Measurements from ENCODE around the gene MAPK6. TPM values are rescaled to one million over a fixed set of nuclear protein-coding genes. Genes with fewer than 3 reads are reported as not detected.

MAPK6 gene
- total RNA-seq, 4 donors from 2014 or later, result 50.0 to 87.1 (median 69.2) TPM

DNA sequence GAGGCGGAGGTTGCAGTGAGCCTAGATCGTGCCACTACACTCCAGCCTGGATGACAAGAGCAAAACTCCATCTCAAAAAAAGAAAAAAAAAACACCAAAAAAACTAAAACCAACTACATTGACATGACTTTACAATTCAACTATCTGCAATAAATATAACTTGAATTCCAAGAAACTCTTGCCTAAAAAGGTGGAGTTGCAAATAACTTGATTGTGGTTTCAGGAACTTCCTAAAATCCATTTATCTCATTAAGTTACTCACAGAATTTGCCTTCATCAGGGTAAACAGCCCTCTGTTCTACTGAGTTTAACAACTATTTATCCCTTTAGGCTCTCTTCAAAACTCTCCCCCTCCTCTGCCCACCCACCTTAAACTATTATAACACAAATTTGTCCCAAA lies 2.7 kb upstream of the MAPK6 start:
- Histone ChIP-seq H3K4me1 (peaks cover 33% of the 10 kb centered on the region), H3K27ac (no peak overlapping the region), H3K9me3 (no peaks in the 10 kb centered on the region), H3K27me3 (no peaks in the 10 kb centered on the region), H3K36me3 (no peaks in the 10 kb centered on the region), H3K4me3 (no peak overlapping the region)
- WGBS, result 94% methylated on average over 2 of the region's 2 CpGs
- TF ChIP-seq POLR2AphosphoS5 (IDR thresholded peaks at IDR 0.05) (no peak), CTCF (IDR thresholded peaks at IDR 0.05) (no peak), EP300 (IDR thresholded peaks at IDR 0.05) (no peak), POLR2A (IDR thresholded peaks at IDR 0.05) (no peak)
- no peak for DNase-seq (ENCODE audit: low spot score in 2 of 2)

DNA sequence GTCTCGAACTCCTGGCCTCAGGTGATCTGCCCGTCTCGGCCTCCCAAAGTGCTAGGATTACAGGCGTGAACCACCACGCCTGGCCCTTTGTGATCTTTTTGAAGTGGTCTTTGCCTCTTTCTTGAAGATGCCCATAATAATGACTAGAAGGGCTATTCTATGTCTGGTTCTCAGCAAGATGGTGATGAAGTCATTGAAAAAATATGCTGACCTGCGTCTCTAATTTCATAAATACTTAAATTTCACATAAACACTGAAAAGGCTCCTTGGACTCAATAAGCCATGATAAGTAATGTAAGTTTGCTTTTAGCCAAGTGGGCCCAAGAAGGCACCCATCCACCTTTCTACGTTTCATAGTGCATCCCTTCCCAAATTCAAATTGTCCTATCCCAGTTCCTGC lies 775 bp upstream of the MAPK6 start:
- Histone ChIP-seq H3K9me3 (no peaks in the 10 kb centered on the region), H3K36me3 (no peaks in the 10 kb centered on the region), H3K4me3 (peak overlapping the region; percentile 62), H3K27me3 (no peaks in the 10 kb centered on the region), H3K4me1 (peaks cover 36% of the 10 kb centered on the region), H3K27ac (peak overlapping the region; percentile 96)
- WGBS, result 94% methylated on average over 7 of the region's 7 CpGs
- TF ChIP-seq EP300 (IDR thresholded peaks at IDR 0.05), result no peak
- no peak for TF ChIP-seq CTCF (IDR thresholded peaks at IDR 0.05)
- no peak for TF ChIP-seq POLR2A (IDR thresholded peaks at IDR 0.05)
- no peak for TF ChIP-seq POLR2AphosphoS5 (IDR thresholded peaks at IDR 0.05)
- DNase-seq (ENCODE audit: low spot score in 2 of 2), result no peak

GRCh38 chr15:52019394-52020220 lies 588 bp downstream of the MAPK6 start:
- TF ChIP-seq POLR2A (IDR thresholded peaks at IDR 0.05) (peak; percentile 32 to 71), POLR2AphosphoS5 (IDR thresholded peaks at IDR 0.05) (peak; percentile 51 to 84 (median 77)), EP300 (IDR thresholded peaks at IDR 0.05) (no peak), CTCF (IDR thresholded peaks at IDR 0.05) (no peak)
- no peaks in the 10 kb centered on the region for H3K27me3 ChIP-seq
- no peaks in the 10 kb centered on the region for H3K9me3 ChIP-seq
- peaks cover 32% of the 10 kb centered on the region for H3K4me1 ChIP-seq
- H3K4me3 ChIP-seq, result peak overlapping the region; percentile 62
- DNase-seq (ENCODE audit: low spot score in 2 of 2), result peak; percentile 94
- under 1% methylated on average over 19 of the region's 100 CpGs for WGBS
- H3K27ac ChIP-seq, result peak overlapping the region; percentile 96
- H3K36me3 ChIP-seq, result no peaks in the 10 kb centered on the region

DNA sequence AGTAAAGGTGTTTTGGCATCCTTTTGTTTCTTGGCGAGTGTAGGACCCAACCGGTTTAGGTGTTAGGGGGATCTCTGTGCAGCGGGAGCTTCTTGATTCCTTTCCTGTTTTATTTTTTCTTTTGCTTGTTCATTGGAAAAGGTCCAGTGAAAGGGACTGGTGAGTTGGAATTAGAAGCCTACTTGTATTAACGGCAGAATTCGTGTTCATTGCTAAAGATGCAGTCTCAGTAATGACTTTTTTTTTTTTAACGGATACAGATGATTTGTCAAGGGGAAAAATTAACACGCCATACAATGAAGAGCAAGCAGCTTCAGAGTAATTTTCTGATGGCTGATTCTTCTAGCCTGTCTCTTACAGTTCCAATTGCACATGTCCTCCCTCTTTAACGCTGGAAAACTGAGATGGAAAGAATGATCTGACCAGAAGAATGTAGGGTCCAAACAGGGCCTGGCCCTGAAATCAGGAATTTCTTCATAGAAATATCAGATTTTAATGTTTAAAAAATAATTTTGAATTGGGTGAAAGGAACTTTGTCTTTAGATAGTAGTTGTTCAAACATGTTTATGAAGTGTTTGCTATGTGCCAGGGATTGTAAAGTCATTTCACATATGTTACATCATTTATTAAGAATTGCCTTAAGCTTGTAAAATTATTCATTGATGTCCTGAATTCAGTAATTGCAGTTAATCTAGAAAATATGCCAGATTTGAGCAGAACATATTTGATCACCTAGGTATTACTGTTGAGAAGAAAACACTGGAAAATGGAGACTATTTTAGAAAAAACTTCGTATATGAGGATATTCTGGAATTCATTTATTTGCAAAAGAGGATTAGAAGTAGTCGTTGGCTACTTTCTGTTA lies 1.4 kb downstream of the MAPK6 start:
- Histone ChIP-seq H3K9me3 (no peaks in the 10 kb centered on the region), H3K4me1 (peaks cover 32% of the 10 kb centered on the region)
- TF ChIP-seq EP300 (IDR thresholded peaks at IDR 0.05), result no peak
- TF ChIP-seq POLR2A (IDR thresholded peaks at IDR 0.05), result no peak
- TF ChIP-seq POLR2AphosphoS5 (IDR thresholded peaks at IDR 0.05), result no peak
- TF ChIP-seq CTCF (IDR thresholded peaks at IDR 0.05), result no peak

More for the DNA sequence above, 1.4 kb downstream of the MAPK6 start:
- Histone ChIP-seq H3K27me3 (no peaks in the 10 kb centered on the region), H3K36me3 (no peaks in the 10 kb centered on the region), H3K4me3 (peak overlapping the region; percentile 62), H3K27ac (peak overlapping the region; percentile 96)
- WGBS, result 2% methylated on average over 10 of the region's 10 CpGs
- no peak for DNase-seq (ENCODE audit: low spot score in 2 of 2)
